ENCODE measurements around the gene FGFR4. TPM values are rescaled to one million over a fixed set of nuclear protein-coding genes. Genes with fewer than 3 reads are reported as not detected.
A peak's percentile ranks its signal among the peaks of the same experiment; 100 is the strongest.

FGFR4 gene
- total and polyA plus RNA-seq, 2 of the 8 experiments (the other 6 are each of a cell fraction or from before 2014, with no cell fraction given): 61.4 to 88.4 TPM

DNA sequence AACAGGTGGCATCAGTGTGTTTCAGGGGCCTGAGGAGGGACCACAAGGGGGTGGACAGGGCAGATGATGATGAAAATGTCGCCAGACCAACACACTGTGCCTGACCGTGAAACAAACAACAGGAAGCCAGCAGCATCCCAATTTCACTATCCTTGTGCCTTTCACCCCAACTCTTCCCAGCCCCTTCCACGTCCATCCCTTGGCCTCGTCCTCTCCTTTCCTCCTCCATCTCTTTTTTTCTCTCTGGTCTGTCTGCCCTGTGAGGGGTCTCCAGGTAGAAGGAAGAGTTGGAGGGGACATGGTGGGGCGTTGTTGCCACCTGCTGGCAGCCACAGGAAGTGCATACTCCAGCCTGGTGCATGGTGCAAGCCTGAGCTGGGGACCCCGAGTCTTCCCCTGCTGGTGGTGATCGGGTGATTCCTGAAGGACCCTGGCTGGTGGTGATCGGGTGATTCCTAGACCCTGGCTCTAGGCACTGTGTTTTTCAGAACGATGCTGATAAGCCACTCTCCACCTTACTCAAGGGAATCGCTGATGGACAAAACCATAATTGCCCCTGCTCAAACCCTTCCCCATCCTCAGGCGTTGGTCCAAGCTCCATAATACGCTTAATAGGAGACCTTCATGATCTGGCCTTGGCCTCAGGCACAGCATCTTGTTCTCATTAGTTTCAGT lies 25.1 kb downstream of the FGFR4 start:
- POLR2A ChIA-PET (ENCODE audit: partially characterized antibody): interaction anchor here (0.6 to 5.7 kb wide), 9 partner anchors 10 to 292 kb away, joined by 3 to 62 read pairs (median 4); partner anchors contain the start of gene NSD1
- peak; percentile 85 for FAIRE-seq
- CTCF ChIA-PET (ENCODE audit: partially characterized antibody): interaction anchor here (0.6 to 11.0 kb wide), 35 partner anchors 10 to 455 kb away, joined by 3 to 170 read pairs (median 5); partner anchors contain the start of genes FGFR4, HK3, MXD3 and ZNF346
- Histone ChIP-seq H3K4me1 (replicated peaks in 1 of 4; ENCODE audit: control insufficient read depth in 3 of 4, insufficient read depth in 4 of 4, low read length in 3 of 4) (peaks cover 0 to 4% (median 4%) of the 10 kb centered on the region in 4 experiments; a peak in 3 of 7 replicates), H2BK5ac (ENCODE audit: low read depth, low read length) (peak overlapping the region; percentile 73; the same call in 1 of the 2 replicates), H2BK20ac (ENCODE audit: low read length) (peak overlapping the region; percentile 43; the same call in 1 of the 2 replicates), H3K9me3 (ENCODE audit: insufficient read depth in 2 of 2, low read depth in 1 of 2, low read length in 1 of 2) (no peaks in the 10 kb centered on the region), H2BK15ac (ENCODE audit: low read length) (0 out of 2 replicates have a peak overlapping the region, but pooled peaks have one; percentile 18), H3K23ac (ENCODE audit: insufficient read length) (no peak overlapping the region), H3K27me3 (replicated peaks in 1 of 4; ENCODE audit: control insufficient read depth in 3 of 4, extremely low read depth in 1 of 4, insufficient read depth in 3 of 4, low read length in 3 of 4) (peaks cover 0 to 4% (median 1%) of the 10 kb centered on the region in 4 experiments; a peak in 2 of 7 replicates), H3K79me1 (ENCODE audit: low read depth, low read length) (no peaks in the 10 kb centered on the region), H4K20me1 (replicated peaks in 1 of 2; ENCODE audit: control insufficient read depth in 1 of 2, insufficient read depth in 2 of 2, low read length in 2 of 2) (no peaks in the 10 kb centered on the region), H4K8ac (ENCODE audit: extremely low read depth, insufficient read depth, low read length) (no peak overlapping the region; the same call in 1 of the 2 replicates), H2BK12ac (ENCODE audit: low read depth, low read length) (peak overlapping the region; percentile 50; the same call in 1 of the 2 replicates), H3K4ac (replicated peaks; ENCODE audit: insufficient read length, low read depth, low read length) (no peak overlapping the region), H2BK120ac (replicated peaks; ENCODE audit: low read depth, low read length) (no peak overlapping the region), H3K23me2 (ENCODE audit: low read depth, low read length) (no peaks in the 10 kb centered on the region), H3K36me3 (ENCODE audit: control insufficient read depth in 2 of 4, insufficient read depth in 4 of 4, low read length in 3 of 4) (no peaks in the 10 kb centered on the region), H3K14ac (ENCODE audit: insufficient read length) (no peak overlapping the region), H3K4me2 (ENCODE audit: insufficient read depth in 1 of 2, low read depth in 2 of 2, low read length in 2 of 2) (no peak overlapping the region; a peak in 1 of 4 replicates), H3K18ac (ENCODE audit: extremely low read depth, low read length) (no peak overlapping the region), H2AK5ac (ENCODE audit: low read depth, low read length) (no peak overlapping the region), H3K4me3 (ENCODE audit: extremely low read depth in 1 of 4, insufficient read depth in 2 of 4, low read depth in 3 of 4, low read length in 4 of 4) (no peak overlapping the region), H2AFZ (ENCODE audit: low read length) (peak overlapping the region; percentile 74), H4K5ac (ENCODE audit: insufficient read length, low read depth, low read length) (no peak overlapping the region), H4K91ac (replicated peaks; ENCODE audit: insufficient read length, low read length) (peak overlapping the region; percentile 5), H3K56ac (replicated peaks; ENCODE audit: insufficient read length, low read depth, low read length) (no peak overlapping the region), H3K9ac (replicated peaks in 1 of 4; ENCODE audit: extremely low read depth in 1 of 4, low read depth in 3 of 4, low read length in 3 of 4) (no peak overlapping the region), H3K79me2 (ENCODE audit: control insufficient read depth in 1 of 2, insufficient read depth in 2 of 2, low read length in 2 of 2) (no peaks in the 10 kb centered on the region), H3K27ac (ENCODE audit: low read depth, low read length) (no peak overlapping the region)
- WGBS, 2 experiments (ENCODE audit: extremely low coverage in 1 of 2, insufficient coverage in 1 of 2, insufficient read length in 1 of 2, insufficient replicate concordance in 2 of 2, low coverage in 1 of 2, low lambda C conversion rate in 2 of 2, missing lambda C conversion rate in 1 of 2): 49% methylated on average over 12 of the region's 12 CpGs; no CpG with 5 or more reads in 1 of the 2 experiments
- DNase-seq (ENCODE audit: low read depth in 1 of 2, low spot score in 2 of 2): peak; percentile 76 to 96
- no peak for TF ChIP-seq SUZ12 (IDR thresholded peaks at IDR 0.05; ENCODE audit: low read length)
- TF ChIP-seq NRF1 (IDR thresholded peaks at IDR 0.05; ENCODE audit: low read depth, low read length): no peak
- TF ChIP-seq YY1 (IDR thresholded peaks at IDR 0.05; ENCODE audit: low read depth, low read length): 0 out of 2 replicates have a peak, but pooled peaks have one; percentile 43
- no peak for TF ChIP-seq JUND (IDR thresholded peaks at IDR 0.05; ENCODE audit: low read length)
- TF ChIP-seq SAP30 (IDR thresholded peaks at IDR 0.05; ENCODE audit: insufficient read depth, insufficient replicate concordance, low read length): no peak
- no peak for TF ChIP-seq FOSL1 (IDR thresholded peaks at IDR 0.05; ENCODE audit: insufficient read depth, low read depth, low read length)
- peak; percentile 97 to 98 for TF ChIP-seq RAD21 (IDR thresholded peaks at IDR 0.05 in 1 of 2, conservative IDR thresholded peaks at IDR 0.05 in 1 of 2; ENCODE audit: low read depth in 2 of 2, low read length in 2 of 2)
- TF ChIP-seq CHD1 (IDR thresholded peaks at IDR 0.05; ENCODE audit: low read depth, low read length): no peak
- TF ChIP-seq GTF2F1 (IDR thresholded peaks at IDR 0.05; ENCODE audit: borderline replicate concordance, low read depth, low read length): no peak
- TF ChIP-seq CEBPB (IDR thresholded peaks at IDR 0.05; ENCODE audit: low read depth, low read length): 0 out of 2 replicates have a peak, but pooled peaks have one; percentile 30
- no peak for TF ChIP-seq PHF8 (conservative IDR thresholded peaks at IDR 0.05; ENCODE audit: low read depth, low read length)
